HG03060 (cell line): ENCODE data around the gene RAB34.
"Not testable (repeated sequence)": the region's sequence is repeated elsewhere in the genome, so short reads cannot be mapped to it uniquely, and the experiment has no call there.

Experiments
- ATAC-seq: cut with Tn5 transposase; IDR thresholded peaks from one replicate; pipeline ENCODE4 v1.9.1; 2021; ENCODE audit warnings: low read depth, moderate number of reproducible peaks; ENCODE audit not compliant: unreplicated experiment

The RAB34 gene

GRCh38 chr17:28733346-28733745 is 15.7 kb upstream of the RAB34 start:
- no peak for ATAC-seq

GRCh38 chr17:28729950-28730330 is 12.3 kb upstream of the RAB34 start:
- ATAC-seq: no peak

GRCh38 chr17:28728364-28729200 is 10.9 kb upstream of the RAB34 start, which contains the start of gene NEK8:
NEK8 (plus strand) TSS chr17:28728788; CDS start chr17:28728814, 26 bp downstream.
- peak; percentile 28 for ATAC-seq

- peak; percentile 26 for ATAC-seq
Measured at GRCh38 chr17:28726627-28727491, 9.2 kb upstream of the RAB34 start.

GRCh38 chr17:28726226-28726626 is 8.6 kb upstream of the RAB34 start, which contains the start of gene TLCD1:
TLCD1 (minus strand) TSS chr17:28726233; CDS start chr17:28726097, 136 bp downstream.
- ATAC-seq: no peak

GRCh38 chr17:28725660-28726225 is 8.1 kb upstream of the RAB34 start:
- no peak for ATAC-seq

GRCh38 chr17:28725166-28725659 is 7.5 kb upstream of the RAB34 start:
- ATAC-seq: no peak

GRCh38 chr17:28724500-28725165 is 7.0 kb upstream of the RAB34 start:
- no peak for ATAC-seq

GRCh38 chr17:28723836-28724499 is 6.3 kb upstream of the RAB34 start:
- not testable (repeated sequence) for ATAC-seq

GRCh38 chr17:28723159-28723835 is 5.6 kb upstream of the RAB34 start:
- no peak for ATAC-seq

- no peak for ATAC-seq
Measured at GRCh38 chr17:28722417-28723158, 4.9 kb upstream of the RAB34 start.

- ATAC-seq: not testable (repeated sequence)
Measured at GRCh38 chr17:28720997-28721329, 3.3 kb upstream of the RAB34 start.

- ATAC-seq: no peak
Measured at GRCh38 chr17:28720247-28720996, 2.8 kb upstream of the RAB34 start.

GRCh38 chr17:28719021-28719433 is 1.4 kb upstream of the RAB34 start:
- ATAC-seq: no peak

GRCh38 chr17:28718333-28719020 is 809 bp upstream of the RAB34 start:
- no peak for ATAC-seq

GRCh38 chr17:28716740-28717577 is 709 bp downstream of the RAB34 start:
- no peak for ATAC-seq
